Measurements from ENCODE around the gene BIRC6.

DNA sequence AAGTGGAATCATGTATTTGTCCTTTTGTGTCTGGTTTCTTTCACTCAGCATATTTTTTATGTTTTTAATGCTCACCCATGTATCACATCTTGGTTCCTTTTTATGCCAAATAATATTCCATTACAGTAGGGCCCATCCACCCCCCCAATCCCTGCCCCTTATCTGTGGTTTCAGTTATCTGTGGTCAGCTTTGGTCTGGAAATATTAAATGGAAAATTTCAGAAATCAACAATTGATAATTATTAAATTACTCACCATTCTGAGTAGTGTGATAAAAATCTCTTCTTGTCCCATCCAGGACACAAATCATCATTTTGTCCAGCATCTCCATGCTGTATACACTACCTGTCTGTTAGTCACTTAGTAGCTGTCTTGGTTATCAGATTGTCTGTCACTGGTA is 66.7 kb downstream of the BIRC6 start:
- TF ChIP-seq, protein P1, sequence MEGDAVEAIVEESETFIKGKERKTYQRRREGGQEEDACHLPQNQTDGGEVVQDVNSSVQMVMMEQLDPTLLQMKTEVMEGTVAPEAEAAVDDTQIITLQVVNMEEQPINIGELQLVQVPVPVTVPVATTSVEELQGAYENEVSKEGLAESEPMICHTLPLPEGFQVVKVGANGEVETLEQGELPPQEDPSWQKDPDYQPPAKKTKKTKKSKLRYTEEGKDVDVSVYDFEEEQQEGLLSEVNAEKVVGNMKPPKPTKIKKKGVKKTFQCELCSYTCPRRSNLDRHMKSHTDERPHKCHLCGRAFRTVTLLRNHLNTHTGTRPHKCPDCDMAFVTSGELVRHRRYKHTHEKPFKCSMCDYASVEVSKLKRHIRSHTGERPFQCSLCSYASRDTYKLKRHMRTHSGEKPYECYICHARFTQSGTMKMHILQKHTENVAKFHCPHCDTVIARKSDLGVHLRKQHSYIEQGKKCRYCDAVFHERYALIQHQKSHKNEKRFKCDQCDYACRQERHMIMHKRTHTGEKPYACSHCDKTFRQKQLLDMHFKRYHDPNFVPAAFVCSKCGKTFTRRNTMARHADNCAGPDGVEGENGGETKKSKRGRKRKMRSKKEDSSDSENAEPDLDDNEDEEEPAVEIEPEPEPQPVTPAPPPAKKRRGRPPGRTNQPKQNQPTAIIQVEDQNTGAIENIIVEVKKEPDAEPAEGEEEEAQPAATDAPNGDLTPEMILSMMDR (IDR thresholded peaks at IDR 0.05; ENCODE audit: poor library complexity): no peak
- TF ChIP-seq EZH2 (IDR thresholded peaks at IDR 0.05; ENCODE audit: borderline replicate concordance): no peak
